ENCODE data around the gene COA3.

GRCh38 chr17:42782166-42783061, 16.1 kb downstream of the COA3 start:
- TF ChIP-seq, protein P1, sequence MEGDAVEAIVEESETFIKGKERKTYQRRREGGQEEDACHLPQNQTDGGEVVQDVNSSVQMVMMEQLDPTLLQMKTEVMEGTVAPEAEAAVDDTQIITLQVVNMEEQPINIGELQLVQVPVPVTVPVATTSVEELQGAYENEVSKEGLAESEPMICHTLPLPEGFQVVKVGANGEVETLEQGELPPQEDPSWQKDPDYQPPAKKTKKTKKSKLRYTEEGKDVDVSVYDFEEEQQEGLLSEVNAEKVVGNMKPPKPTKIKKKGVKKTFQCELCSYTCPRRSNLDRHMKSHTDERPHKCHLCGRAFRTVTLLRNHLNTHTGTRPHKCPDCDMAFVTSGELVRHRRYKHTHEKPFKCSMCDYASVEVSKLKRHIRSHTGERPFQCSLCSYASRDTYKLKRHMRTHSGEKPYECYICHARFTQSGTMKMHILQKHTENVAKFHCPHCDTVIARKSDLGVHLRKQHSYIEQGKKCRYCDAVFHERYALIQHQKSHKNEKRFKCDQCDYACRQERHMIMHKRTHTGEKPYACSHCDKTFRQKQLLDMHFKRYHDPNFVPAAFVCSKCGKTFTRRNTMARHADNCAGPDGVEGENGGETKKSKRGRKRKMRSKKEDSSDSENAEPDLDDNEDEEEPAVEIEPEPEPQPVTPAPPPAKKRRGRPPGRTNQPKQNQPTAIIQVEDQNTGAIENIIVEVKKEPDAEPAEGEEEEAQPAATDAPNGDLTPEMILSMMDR (IDR thresholded peaks at IDR 0.05; ENCODE audit: insufficient read depth, low read depth, low read length) = no peak
- TF ChIP-seq EZH2 (IDR thresholded peaks at IDR 0.05; ENCODE audit: insufficient read depth, low read length) = no peak

Data from astrocyte (in vitro differentiated cells and primary cell).